ENCODE results near the gene TBC1D16.

DNA sequence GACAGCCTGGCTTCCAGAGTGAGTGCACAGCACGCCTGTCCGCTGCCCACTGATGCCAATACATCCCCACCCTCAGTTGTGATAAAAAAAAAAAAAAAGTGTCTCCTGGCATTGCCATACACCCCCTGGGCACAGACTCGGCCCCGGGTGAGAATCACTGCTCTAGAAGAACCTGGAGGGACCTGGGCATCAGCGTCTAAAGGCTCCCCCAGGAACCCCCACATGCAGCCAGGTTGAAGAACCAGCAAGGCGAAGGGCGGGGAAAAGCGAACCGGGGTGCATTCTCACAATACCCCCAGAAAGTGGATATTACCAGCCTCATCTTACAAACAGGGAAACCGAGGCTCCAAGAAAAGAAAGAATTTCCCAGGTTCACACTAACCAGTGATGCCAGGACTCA is 27.7 kb downstream of the TBC1D16 start:
- TF ChIP-seq EZH2 (IDR thresholded peaks at IDR 0.05; ENCODE audit: borderline replicate concordance) (no peak), EZH2phosphoT487 (IDR thresholded peaks at IDR 0.05; ENCODE audit: low read depth, severe bottlenecking, unreplicated experiment) (no peak)
- TF ChIP-seq, protein P1, sequence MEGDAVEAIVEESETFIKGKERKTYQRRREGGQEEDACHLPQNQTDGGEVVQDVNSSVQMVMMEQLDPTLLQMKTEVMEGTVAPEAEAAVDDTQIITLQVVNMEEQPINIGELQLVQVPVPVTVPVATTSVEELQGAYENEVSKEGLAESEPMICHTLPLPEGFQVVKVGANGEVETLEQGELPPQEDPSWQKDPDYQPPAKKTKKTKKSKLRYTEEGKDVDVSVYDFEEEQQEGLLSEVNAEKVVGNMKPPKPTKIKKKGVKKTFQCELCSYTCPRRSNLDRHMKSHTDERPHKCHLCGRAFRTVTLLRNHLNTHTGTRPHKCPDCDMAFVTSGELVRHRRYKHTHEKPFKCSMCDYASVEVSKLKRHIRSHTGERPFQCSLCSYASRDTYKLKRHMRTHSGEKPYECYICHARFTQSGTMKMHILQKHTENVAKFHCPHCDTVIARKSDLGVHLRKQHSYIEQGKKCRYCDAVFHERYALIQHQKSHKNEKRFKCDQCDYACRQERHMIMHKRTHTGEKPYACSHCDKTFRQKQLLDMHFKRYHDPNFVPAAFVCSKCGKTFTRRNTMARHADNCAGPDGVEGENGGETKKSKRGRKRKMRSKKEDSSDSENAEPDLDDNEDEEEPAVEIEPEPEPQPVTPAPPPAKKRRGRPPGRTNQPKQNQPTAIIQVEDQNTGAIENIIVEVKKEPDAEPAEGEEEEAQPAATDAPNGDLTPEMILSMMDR (IDR thresholded peaks at IDR 0.05; ENCODE audit: poor library complexity), result no peak

Measured in hepatocyte (in vitro differentiated cells).